NCI-H1694 treated with DMSO at 0.1 percent for 48 hours (cell line): ENCODE results near the gene MED13.
"Not testable (repeated sequence)": the region's sequence is repeated elsewhere in the genome, so short reads cannot be mapped to it uniquely, and the experiment has no call there.

ENCODE experiments used
- DNase-seq: peaks from one replicate; lab custom pipeline; 2025; lab: John Stamatoyannopoulos, UW

MED13 gene

GRCh38 chr17:62086737-62087136, 21.7 kb upstream of the MED13 start:
- no peak for DNase-seq

DNA sequence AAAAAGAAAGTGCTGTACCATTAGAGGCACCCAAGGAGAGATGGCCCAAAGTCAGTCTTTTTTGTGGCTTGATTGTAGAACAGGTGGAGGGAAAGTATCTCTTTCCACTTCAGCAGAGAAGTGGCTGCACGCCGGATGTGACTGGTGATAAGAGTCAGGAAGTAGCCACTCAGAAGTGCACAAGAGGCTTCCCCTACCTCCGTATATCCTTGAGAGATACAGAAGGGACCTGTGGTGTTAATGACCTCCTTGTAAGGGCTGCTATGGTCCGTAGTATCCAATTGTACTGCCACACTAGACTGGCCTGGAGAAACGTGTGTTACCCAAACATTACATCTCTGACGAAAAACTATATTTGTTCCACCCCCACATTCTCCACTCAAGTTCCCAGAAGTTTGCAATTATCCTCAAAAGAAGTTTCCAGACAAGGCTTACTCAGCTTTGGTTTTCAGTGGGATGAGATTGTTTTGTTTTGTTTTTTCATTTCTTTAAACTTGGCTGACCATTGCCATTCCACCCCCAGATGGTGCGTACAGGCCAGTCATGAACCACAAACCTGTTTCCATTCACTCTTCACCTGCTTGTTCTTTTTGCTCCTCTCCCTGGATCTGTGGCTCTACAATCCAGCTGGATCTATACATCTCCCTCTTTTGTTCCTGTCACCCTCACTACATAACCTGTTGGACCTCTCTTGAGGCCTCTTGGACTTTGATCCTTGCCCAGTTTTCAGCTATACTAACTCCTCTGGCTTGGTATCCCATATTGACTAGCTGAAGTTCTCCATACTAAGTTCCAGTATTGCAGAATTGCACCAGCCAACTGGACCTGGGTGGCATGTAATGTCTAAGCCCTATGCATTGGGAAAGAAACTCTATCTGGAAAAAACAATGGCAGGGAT, 20.7 kb upstream of the MED13 start:
- no peak for DNase-seq

GRCh38 chr17:62084585-62084984, 19.5 kb upstream of the MED13 start:
- DNase-seq: no peak

- DNase-seq: no peak
Measured at GRCh38 chr17:62083651-62084050, 18.6 kb upstream of the MED13 start.

DNA sequence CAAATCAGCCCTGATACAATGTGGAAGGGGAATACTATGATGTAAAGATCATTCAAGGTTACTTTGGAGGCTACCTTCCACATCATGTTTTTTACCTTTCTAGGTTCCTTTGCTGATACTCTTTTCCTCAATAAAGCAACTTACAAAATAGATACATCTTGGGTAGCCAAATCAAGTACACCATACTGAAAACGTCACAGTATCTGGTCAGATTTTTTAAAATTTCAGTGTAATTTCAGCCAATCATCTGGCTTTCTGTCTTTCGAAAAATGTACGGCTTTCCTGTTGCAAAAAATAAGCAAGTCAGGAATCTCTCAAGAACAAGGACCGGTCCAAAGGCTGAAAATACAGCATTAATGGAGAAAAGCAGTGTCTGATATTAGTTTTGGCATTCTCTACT, 15.6 kb upstream of the MED13 start:
- DNase-seq: no peak

GRCh38 chr17:62078009-62078408, 12.9 kb upstream of the MED13 start:
- DNase-seq: no peak

GRCh38 chr17:62076864-62077788, 12.0 kb upstream of the MED13 start:
- DNase-seq: no peak

DNA sequence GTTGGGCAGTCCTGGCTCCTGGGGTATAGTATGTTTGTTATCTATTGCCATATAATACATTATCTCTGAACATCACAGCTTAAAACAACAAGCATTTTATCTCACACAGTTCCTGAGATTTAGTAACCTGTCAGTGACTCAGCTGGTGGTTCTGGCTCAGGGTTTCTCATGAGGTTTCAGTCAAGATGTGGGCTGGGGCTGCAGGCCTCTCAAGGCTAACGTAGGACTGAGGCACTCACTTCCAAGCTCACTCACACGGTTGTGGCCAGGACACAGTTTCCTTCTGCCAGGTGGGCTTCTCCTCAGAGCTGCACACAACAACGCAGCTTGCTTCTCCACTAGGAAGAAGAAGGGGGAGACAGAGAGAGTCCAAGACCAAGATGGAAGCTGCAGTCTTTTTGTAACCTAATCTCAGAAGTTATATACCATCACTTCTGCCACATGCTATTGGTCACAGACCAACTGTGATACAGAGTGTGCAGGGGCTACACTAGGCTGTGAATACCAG, 10.3 kb upstream of the MED13 start:
- no peak for DNase-seq

DNA sequence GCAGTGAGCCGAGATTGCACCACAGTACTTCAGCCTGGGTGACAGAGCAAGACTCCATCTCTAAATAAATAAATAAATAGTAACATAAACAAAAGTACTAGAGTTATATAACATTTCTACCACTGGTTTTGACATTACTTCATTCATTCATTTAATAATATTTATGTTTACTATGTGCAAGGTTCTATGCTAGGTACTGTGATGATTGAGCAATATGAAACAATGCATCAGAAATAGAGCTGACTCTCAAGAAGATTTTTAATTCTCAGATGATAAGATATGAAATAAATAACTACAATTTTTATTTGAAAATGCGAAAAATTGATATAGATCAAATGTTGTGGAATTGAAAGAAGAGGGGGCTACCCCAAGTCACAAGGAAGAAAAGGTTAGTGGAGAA, 8.9 kb upstream of the MED13 start:
- DNase-seq: no peak

GRCh38 chr17:62072855-62073254, 7.8 kb upstream of the MED13 start:
- not testable (repeated sequence) for DNase-seq

- no peak for DNase-seq
Measured at GRCh38 chr17:62070900-62071299, 5.8 kb upstream of the MED13 start.

DNA sequence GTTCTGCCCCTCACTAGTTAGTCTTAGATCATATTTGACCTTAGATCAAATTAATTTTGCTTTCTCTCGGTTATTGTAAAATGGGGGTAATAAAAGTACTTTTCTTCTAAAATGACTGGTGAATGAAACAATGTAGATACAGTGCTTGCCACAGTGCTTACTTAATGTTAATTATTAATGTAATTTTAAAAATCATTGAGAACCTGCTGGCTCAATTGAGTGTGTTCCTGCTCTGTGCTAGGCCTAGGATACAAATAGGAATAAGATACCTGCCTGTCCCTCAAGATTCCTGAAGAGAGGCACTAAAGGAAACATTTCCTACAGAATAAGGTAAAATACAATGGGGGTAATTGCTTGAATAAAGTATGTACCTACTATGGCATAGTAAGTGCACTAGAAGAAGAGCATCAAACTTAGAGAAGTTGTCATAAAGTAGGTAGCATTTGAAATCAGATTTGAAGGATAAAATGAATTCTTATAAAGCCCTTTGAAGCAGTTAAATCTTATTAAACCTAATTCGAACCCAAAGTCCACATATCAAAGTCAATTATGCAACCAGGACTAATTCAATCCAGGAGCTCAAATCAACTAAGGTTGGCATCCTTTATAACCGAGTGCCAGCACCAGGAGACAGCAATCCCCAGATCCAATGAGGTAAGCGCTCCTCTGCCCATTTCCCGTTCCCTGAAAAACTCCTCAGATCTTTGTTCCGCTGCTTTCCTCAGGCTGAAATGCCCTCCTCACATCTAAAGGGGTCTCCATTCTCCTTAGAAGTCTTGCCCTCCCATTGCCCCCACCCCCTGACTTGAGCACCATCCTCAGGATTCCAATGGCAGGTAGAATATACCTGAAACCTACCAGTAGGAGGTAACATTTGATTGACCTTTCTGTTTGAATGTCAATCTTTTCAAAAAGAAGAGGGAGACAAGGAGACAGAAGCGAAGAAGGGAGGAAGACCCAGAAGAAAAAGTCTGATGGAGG, 2.4 kb upstream of the MED13 start:
- no peak for DNase-seq

- peak; percentile 94 for DNase-seq
Measured at GRCh38 chr17:62065611-62066468, 762 bp upstream of the MED13 start.

- DNase-seq: peak; percentile 4
Measured at GRCh38 chr17:62064029-62064790, 868 bp downstream of the MED13 start.

- no peak for DNase-seq
Measured at GRCh38 chr17:62062944-62063343, 2.1 kb downstream of the MED13 start.

GRCh38 chr17:62062302-62062701, 2.8 kb downstream of the MED13 start:
- DNase-seq: no peak

DNA sequence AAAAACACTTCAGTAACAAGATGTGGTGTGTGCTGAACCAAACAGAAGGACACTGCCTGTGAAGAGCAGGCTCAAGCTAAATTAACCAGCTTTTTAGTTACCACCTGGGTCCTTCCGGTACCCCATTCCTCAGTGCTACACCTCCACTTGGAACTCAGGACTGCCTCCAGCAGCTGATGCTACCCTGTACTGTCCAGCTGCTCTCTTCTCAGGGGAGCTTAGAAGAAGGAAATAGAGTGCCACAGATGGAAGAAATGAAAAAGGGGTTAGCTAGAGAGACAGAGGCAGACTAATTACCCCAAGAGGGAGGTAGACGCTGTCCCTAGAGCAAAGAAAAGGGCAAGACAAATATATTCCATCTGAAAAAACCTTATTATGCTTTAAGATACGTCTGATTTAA, 5.7 kb downstream of the MED13 start:
- DNase-seq: no peak

- DNase-seq: no peak
Measured at GRCh38 chr17:62058611-62059010, 6.5 kb downstream of the MED13 start.

GRCh38 chr17:62057696-62058095, 7.4 kb downstream of the MED13 start:
- no peak for DNase-seq
